Testis (tissue), 2 donors: ENCODE data around the gene TMUB1.

ENCODE experiments used
- POLR2A ChIP-seq: fragments of 450-650 bp; IDR thresholded peaks from one replicate; pipeline ENCODE4 v1.6.1; 2017; ENCODE audit warnings: antibody characterized with exemption, mild to moderate bottlenecking, moderate library complexity
- TF ChIP-seq, protein P1 (sequence below), 3 experiments: fragments of 450-650 bp in 2 of 3; fragments of 200-600 bp in 1 of 3; sonication (generic) in 1 of 3; IDR thresholded peaks; one replicate each; pipeline ENCODE4 v1.5.1; 2016 to 2019; ENCODE audit warnings: antibody characterized with exemption in 3 of 3, mild to moderate bottlenecking in 2 of 3, moderate library complexity in 1 of 3

DNA sequence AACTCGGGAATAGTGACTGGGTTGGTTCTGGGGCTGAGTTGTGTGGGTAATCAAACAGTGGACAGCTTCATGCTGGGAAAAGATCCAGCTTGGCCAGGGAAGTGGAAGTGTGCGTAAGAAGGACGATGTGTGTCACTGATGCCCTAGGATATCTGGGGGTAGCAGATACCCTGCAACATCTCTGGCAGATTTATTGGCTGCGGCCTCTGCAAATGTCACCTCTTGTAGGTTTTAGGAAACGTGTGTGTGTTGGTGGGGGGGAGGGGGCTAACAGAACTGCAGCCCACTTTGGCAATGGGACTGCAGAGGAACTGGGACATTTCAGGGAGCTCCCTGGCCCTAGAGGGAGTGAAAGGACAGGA is 2.0 kb upstream of the TMUB1 start:
- TF ChIP-seq, protein P1, sequence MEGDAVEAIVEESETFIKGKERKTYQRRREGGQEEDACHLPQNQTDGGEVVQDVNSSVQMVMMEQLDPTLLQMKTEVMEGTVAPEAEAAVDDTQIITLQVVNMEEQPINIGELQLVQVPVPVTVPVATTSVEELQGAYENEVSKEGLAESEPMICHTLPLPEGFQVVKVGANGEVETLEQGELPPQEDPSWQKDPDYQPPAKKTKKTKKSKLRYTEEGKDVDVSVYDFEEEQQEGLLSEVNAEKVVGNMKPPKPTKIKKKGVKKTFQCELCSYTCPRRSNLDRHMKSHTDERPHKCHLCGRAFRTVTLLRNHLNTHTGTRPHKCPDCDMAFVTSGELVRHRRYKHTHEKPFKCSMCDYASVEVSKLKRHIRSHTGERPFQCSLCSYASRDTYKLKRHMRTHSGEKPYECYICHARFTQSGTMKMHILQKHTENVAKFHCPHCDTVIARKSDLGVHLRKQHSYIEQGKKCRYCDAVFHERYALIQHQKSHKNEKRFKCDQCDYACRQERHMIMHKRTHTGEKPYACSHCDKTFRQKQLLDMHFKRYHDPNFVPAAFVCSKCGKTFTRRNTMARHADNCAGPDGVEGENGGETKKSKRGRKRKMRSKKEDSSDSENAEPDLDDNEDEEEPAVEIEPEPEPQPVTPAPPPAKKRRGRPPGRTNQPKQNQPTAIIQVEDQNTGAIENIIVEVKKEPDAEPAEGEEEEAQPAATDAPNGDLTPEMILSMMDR (IDR thresholded peaks at IDR 0.05): no peak
- no peak for TF ChIP-seq POLR2A
